Measurements from ENCODE around the gene ECHDC1.

DNA sequence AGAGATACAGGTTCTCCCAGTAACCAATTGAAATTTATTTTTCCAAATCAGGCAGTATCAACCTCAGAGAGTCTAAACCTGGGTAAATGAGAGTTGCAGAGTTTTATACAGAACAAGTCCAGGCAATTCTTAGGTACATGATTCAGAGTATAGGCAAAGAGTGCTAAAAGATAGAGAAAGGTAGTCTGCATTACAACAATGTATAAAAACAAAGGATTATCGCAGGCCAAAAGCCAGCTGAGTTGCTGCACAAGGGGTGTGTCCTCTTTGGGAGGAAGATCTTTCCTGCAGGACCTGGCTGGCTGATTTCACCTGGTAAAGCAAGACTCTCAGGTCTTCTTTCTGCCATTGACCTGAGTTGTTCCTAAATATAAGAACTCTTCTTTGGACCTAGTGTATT is 48.9 kb upstream of the ECHDC1 start:
- TF ChIP-seq EZH2phosphoT487 (IDR thresholded peaks at IDR 0.05; ENCODE audit: borderline replicate concordance) (no peak), CTCF (conservative IDR thresholded peaks at IDR 0.05; ENCODE audit: low read length) (no peak)
